HG03469 (cell line): ENCODE data around the gene CDRT15.
"Not testable (repeated sequence)": the region's sequence is repeated elsewhere in the genome, so short reads cannot be mapped to it uniquely, and the experiment has no call there.

Experiments used
- ATAC-seq: cut with Tn5 transposase; IDR thresholded peaks from one replicate; pipeline ENCODE4 v1.9.1; 2021; ENCODE audit warnings: mild to moderate bottlenecking, moderate library complexity, moderate number of reproducible peaks; ENCODE audit not compliant: unreplicated experiment

Gene CDRT15

GRCh38 chr17:14236762-14237161, at the start of gene CDRT15:
Gene CDRT15, minus strand, starts transcription at chr17:14236862. Its CDS starts 29 bp downstream, at chr17:14236833.
- not testable (repeated sequence) for ATAC-seq

GRCh38 chr17:14282726-14283125, 46.1 kb upstream of the CDRT15 start:
- ATAC-seq, result no peak

- no peak for ATAC-seq
Measured at GRCh38 chr17:14281530-14281929, 44.9 kb upstream of the CDRT15 start.

GRCh38 chr17:14276535-14277250, 40.0 kb upstream of the CDRT15 start:
- ATAC-seq, result no peak

- no peak for ATAC-seq
Measured at GRCh38 chr17:14270508-14270907, 33.8 kb upstream of the CDRT15 start.

- no peak for ATAC-seq
Measured at GRCh38 chr17:14269473-14269872, 32.8 kb upstream of the CDRT15 start.

GRCh38 chr17:14268264-14268663, 31.6 kb upstream of the CDRT15 start:
- no peak for ATAC-seq

GRCh38 chr17:14261406-14261805, 24.7 kb upstream of the CDRT15 start:
- ATAC-seq, result no peak

- ATAC-seq, result no peak
Measured at GRCh38 chr17:14245629-14246028, 9.0 kb upstream of the CDRT15 start.

GRCh38 chr17:14245002-14245401, 8.3 kb upstream of the CDRT15 start:
- ATAC-seq, result no peak

- not testable (repeated sequence) for ATAC-seq
Measured at GRCh38 chr17:14239271-14239670, 2.6 kb upstream of the CDRT15 start.

GRCh38 chr17:14236032-14236431, 630 bp downstream of the CDRT15 start:
- not testable (repeated sequence) for ATAC-seq

GRCh38 chr17:14235047-14235446, 1.6 kb downstream of the CDRT15 start:
- not testable (repeated sequence) for ATAC-seq

- not testable (repeated sequence) for ATAC-seq
Measured at GRCh38 chr17:14231187-14231586, 5.5 kb downstream of the CDRT15 start.

GRCh38 chr17:14228903-14229302, 7.8 kb downstream of the CDRT15 start:
- ATAC-seq, result no peak

GRCh38 chr17:14227052-14227451, 9.6 kb downstream of the CDRT15 start:
- no peak for ATAC-seq

- ATAC-seq, result no peak
Measured at GRCh38 chr17:14225254-14225980, 11.2 kb downstream of the CDRT15 start.

GRCh38 chr17:14222611-14223010, 14.1 kb downstream of the CDRT15 start:
- ATAC-seq, result no peak

GRCh38 chr17:14214271-14214670, 22.4 kb downstream of the CDRT15 start:
- ATAC-seq, result no peak

- ATAC-seq, result no peak
Measured at GRCh38 chr17:14212401-14212800, 24.3 kb downstream of the CDRT15 start.

GRCh38 chr17:14211801-14212200, 24.9 kb downstream of the CDRT15 start:
- no peak for ATAC-seq

- ATAC-seq, result no peak
Measured at GRCh38 chr17:14211246-14211645, 25.4 kb downstream of the CDRT15 start.
